B cell (primary cell): ENCODE measurements around the gene TEPSIN. TPM values are rescaled to one million over a fixed set of nuclear protein-coding genes. Genes with fewer than 3 reads are reported as not detected.

Source experiments
- ATAC-seq: fragments of 200-7000 bp; cut with Tn5 transposase; one replicate; pipeline ENCODE4 v1.10.0; 2021; ENCODE audit warnings: low read depth, mild to moderate bottlenecking, moderate number of reproducible peaks, moderate library complexity
- CTCF ChIA-PET: fragments of 350-600 bp; sonication (Branson Sonifier 250); formaldehyde crosslinking; loops from one replicate; lab custom pipeline; 2021; ENCODE audit warnings: antibody characterized with exemption, inconsistent platforms; lab: Charles Lee
- POLR2A ChIA-PET: fragments of 350-600 bp; sonication (Branson Sonifier 250); formaldehyde crosslinking; loops from one replicate; lab custom pipeline; 2021; ENCODE audit warnings: antibody characterized with exemption; lab: Charles Lee
- DNase-seq: peaks from one replicate; pipeline ENCODE4 v3.0.0; 2013
- H2AFZ ChIP-seq: 2 replicates; pipeline ENCODE4 v1.6.1; 2012; ENCODE audit warnings: mild to moderate bottlenecking, low read depth, low read length; ENCODE audit not compliant: insufficient read depth, poor library complexity, severe bottlenecking
- H3K27ac ChIP-seq, 2 donors: 1 replicate in 1 of 2; 2 replicates in 1 of 2; pipeline ENCODE4 v1.5.1; 2012 to 2013; ENCODE audit warnings: low read length in 2 of 2, mild to moderate bottlenecking in 2 of 2, moderate library complexity in 1 of 2
- H3K27me3 ChIP-seq, 4 experiments: fragments of 200-600 bp in 1 of 4; sonication (generic) in 1 of 4; replicated peaks in 1 of 4; 1 replicate in 2 of 4; 2 replicates in 2 of 4; pipeline versions ENCODE4 v1.6.1 to v1.7.0; 2013 to 2016; ENCODE audit warnings: low read length in 3 of 4, mild to moderate bottlenecking in 2 of 4, mixed read lengths in 1 of 4, moderate library complexity in 1 of 4; ENCODE audit not compliant: insufficient read depth in 4 of 4, control insufficient read depth in 3 of 4; ENCODE audit errors: control extremely low read depth in 1 of 4
- H3K36me3 ChIP-seq, 2 experiments: replicated peaks in 1 of 2; 1 replicate in 1 of 2; 2 replicates in 1 of 2; pipeline versions ENCODE4 v1.6.1 to v1.7.1; 2013; ENCODE audit warnings: low read length in 1 of 2; ENCODE audit not compliant: insufficient read depth in 2 of 2, control insufficient read depth in 1 of 2; ENCODE audit errors: control extremely low read depth in 1 of 2, extremely low read depth in 1 of 2
- H3K4me1 ChIP-seq, 2 donors: fragments of 200-600 bp in 1 of 2; sonication (generic) in 1 of 2; 1 replicate in 1 of 2; 2 replicates in 1 of 2; pipeline versions ENCODE4 v1.5.1 to v1.6.1; 2013 to 2017; ENCODE audit warnings: low read length in 2 of 2; ENCODE audit not compliant: control insufficient read depth in 2 of 2, insufficient read depth in 2 of 2
- H3K4me2 ChIP-seq: replicated peaks from 2 replicates; pipeline ENCODE3; 2012; ENCODE audit warnings: mild to moderate bottlenecking, low read depth, low read length; ENCODE audit not compliant: poor library complexity, severe bottlenecking
- H3K4me3 ChIP-seq, 5 experiments: fragments of 200-600 bp in 1 of 5; sonication (generic) in 1 of 5; 1 replicate in 3 of 5; 2 replicates in 2 of 5; pipeline versions ENCODE4 v1.5.1 to v1.7.0; 2011 to 2016; ENCODE audit warnings: low read length in 4 of 5, mild to moderate bottlenecking in 4 of 5, low read depth in 2 of 5, control low read depth in 1 of 5, moderate library complexity in 1 of 5; ENCODE audit not compliant: insufficient read depth in 1 of 5; ENCODE audit errors: control extremely low read depth in 1 of 5, extremely low read depth in 1 of 5
- H3K79me2 ChIP-seq: fragments of 200-600 bp; sonication (generic); one replicate; pipeline ENCODE4 v1.6.0; 2016; ENCODE audit warnings: low read length; ENCODE audit not compliant: control insufficient read depth, insufficient read depth
- H3K9ac ChIP-seq: fragments of 200-600 bp; sonication (generic); 2 replicates; pipeline ENCODE4 v1.6.1; 2017; ENCODE audit warnings: mild to moderate bottlenecking, low read length, moderate library complexity
- H3K9me3 ChIP-seq, 3 donors: one replicate each; pipeline versions ENCODE4 v1.6.1 to v1.7.1; 2013; ENCODE audit warnings: low read length in 2 of 3; ENCODE audit not compliant: control insufficient read depth in 2 of 3, insufficient read depth in 1 of 3; ENCODE audit errors: control extremely low read depth in 1 of 3
- H4K20me1 ChIP-seq: 2 replicates; pipeline ENCODE4 v1.6.0; 2012; ENCODE audit warnings: mild to moderate bottlenecking, low read length; ENCODE audit not compliant: insufficient read depth, control insufficient read depth, poor library complexity, severe bottlenecking
- H3K27ac Mint-ChIP-seq: one replicate; pipeline ENCODE4 v1.8.0; 2021; ENCODE audit warnings: mixed read lengths
- H3K27me3 Mint-ChIP-seq: one replicate; pipeline ENCODE4 v1.8.0; 2021; ENCODE audit warnings: mixed read lengths
- H3K4me1 Mint-ChIP-seq: one replicate; pipeline ENCODE4 v1.8.0; 2021; ENCODE audit warnings: mixed read lengths
- H3K4me3 Mint-ChIP-seq: one replicate; pipeline ENCODE4 v1.8.0; 2021; ENCODE audit warnings: mixed read lengths
- H3K9me3 Mint-ChIP-seq: one replicate; pipeline ENCODE4 v1.8.0; 2022; ENCODE audit warnings: mixed read lengths; ENCODE audit not compliant: insufficient read depth
- EZH2 ChIP-seq: IDR thresholded peaks from 2 replicates; pipeline ENCODE4 v1.6.1; 2012; ENCODE audit warnings: borderline replicate concordance, low read depth, mild to moderate bottlenecking, moderate library complexity, low read length; ENCODE audit not compliant: insufficient read depth, poor library complexity, severe bottlenecking
- WGBS: methylation state at CpG from one replicate; pipeline ENCODE4 v1.1.5; 2013; ENCODE audit warnings: missing lambda C conversion rate; ENCODE audit not compliant: insufficient coverage; 5-methylcytosine and 5-hydroxymethylcytosine counted together
- intact Hi-C: fragments of 100-400 bp; cut with micrococcal nuclease; formaldehyde crosslinking; loops from one replicate; pipeline ENCODE4 v1.10.0; 2022
- polyA plus RNA-seq: library from polyadenylated mRNA; depleted of rRNA; stranded (reverse); fragments of >200 nt; gene quantifications from 2 replicates; pipeline ENCODE4 v1.2.3, GENCODE V29; 2012
- total RNA-seq, 2 donors: library from RNA; stranded (reverse); fragments of 120-200 nt in 1 of 2; gene quantifications; 1 replicate in 1 of 2; 2 replicates in 1 of 2; pipeline versions ENCODE4 v1.2.3 to v1.2.4, GENCODE V29; 2013 to 2022
- TF ChIP-seq, protein P1 (sequence below): fragments of 200-600 bp; IDR thresholded peaks from one replicate; pipeline ENCODE4 v1.8.0; 2022; ENCODE audit warnings: antibody characterized with exemption, mild to moderate bottlenecking

TEPSIN gene
- total and polyA plus RNA-seq, 2 donors (not counting 1 experiment from before 2014, with no cell fraction given): 180 to 273 TPM

DNA sequence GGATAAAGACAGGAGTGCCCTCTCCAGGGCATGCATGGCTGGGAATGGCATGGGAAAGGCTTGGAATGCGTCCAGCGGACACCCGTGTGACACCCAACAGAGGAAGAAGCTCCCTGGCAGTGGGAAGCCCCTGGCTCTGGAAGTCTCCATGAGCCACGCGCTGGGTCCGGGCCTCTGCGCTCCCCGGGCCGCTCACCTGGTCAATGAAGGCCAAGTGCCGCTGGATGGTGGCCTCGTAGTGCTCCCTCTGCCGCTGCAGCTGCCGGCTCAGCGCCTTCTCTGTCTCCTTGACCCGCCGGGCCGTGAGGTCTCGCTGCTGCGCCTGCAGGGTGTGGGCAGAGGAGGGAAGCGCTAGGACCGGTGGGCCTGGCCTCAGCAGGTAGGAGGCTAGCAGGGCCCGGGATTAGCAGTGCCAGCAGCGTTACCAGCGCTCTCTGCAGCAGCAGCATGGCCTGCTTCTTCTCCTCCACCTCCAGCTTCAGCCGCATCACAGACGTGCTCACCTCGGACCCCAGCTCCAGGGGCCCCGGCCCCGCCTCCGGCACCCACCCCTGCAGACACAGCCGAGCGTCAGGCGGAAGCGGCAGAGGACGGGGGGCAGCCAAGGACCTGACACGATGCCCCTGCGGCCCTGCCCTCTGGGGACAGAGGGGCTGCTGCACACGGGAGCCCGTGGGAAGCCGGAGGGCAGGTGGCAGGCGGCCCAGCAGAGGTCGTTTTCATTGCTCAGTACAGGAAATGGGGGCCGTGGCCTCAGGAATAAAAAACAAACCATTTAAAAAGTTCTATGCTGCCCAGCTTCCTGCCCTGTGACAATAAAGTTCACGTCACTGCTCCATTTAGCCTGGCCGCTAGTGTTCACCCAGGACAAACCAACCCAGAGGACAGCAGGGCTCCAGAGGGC lies 42.1 kb downstream of the TEPSIN start:
- H3K27me3 ChIP-seq: no peaks in the 10 kb centered on the region
- H2AFZ ChIP-seq: no peak overlapping the region
- ATAC-seq: no peak
- CTCF ChIA-PET: no interaction called here
- H3K9me3 ChIP-seq: no peaks in the 10 kb centered on the region
- WGBS: 90% methylated on average over 43 of the region's 45 CpGs
- Mint-ChIP-seq H3K27ac (no peak overlapping the region), H3K9me3 (no peaks in the 10 kb centered on the region), H3K4me3 (no peak overlapping the region), H3K27me3 (no peaks in the 10 kb centered on the region), H3K4me1 (no peaks in the 10 kb centered on the region)
- intact Hi-C loops: no loop called here
- H3K4me1 ChIP-seq: no peaks in the 10 kb centered on the region
- H4K20me1 ChIP-seq: no peaks in the 10 kb centered on the region
- TF ChIP-seq EZH2: no peak
- TF ChIP-seq, protein P1, sequence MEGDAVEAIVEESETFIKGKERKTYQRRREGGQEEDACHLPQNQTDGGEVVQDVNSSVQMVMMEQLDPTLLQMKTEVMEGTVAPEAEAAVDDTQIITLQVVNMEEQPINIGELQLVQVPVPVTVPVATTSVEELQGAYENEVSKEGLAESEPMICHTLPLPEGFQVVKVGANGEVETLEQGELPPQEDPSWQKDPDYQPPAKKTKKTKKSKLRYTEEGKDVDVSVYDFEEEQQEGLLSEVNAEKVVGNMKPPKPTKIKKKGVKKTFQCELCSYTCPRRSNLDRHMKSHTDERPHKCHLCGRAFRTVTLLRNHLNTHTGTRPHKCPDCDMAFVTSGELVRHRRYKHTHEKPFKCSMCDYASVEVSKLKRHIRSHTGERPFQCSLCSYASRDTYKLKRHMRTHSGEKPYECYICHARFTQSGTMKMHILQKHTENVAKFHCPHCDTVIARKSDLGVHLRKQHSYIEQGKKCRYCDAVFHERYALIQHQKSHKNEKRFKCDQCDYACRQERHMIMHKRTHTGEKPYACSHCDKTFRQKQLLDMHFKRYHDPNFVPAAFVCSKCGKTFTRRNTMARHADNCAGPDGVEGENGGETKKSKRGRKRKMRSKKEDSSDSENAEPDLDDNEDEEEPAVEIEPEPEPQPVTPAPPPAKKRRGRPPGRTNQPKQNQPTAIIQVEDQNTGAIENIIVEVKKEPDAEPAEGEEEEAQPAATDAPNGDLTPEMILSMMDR: no peak
- POLR2A ChIA-PET: no interaction called here
- H3K4me3 ChIP-seq: no peak overlapping the region
- no peak overlapping the region for H3K4me2 ChIP-seq
- no peak overlapping the region for H3K27ac ChIP-seq
- H3K9ac ChIP-seq: no peak overlapping the region
- no peak for DNase-seq
- peaks cover 0 to 13% of the 10 kb centered on the region in 2 experiments for H3K36me3 ChIP-seq
- no peaks in the 10 kb centered on the region for H3K79me2 ChIP-seq

DNA sequence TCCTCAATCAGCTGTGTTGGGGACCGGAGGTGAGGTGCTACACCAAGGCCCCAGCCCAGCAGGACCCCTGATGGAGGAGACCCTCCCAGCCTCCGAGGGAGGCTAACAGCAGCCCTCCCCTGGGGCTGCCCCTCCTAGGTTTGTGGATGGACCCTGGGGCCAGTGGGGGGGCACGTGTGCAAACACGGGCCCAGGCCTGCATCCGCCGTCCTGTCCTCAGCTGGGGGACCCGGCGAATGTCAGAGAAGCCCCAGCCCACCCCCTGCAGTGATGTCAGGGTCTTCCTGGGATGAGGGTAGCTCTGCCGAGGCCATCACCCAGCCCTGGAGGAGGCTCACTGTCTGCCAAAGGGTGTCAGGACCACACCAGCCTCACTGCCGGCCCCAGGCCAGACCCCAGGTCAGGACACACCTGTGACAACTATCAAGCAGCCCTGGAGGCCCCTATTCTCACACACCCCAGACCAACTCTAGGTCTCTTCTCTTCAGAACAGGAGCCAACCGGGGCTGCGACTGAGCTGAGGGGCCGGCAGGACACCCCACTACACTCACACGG lies 42.8 kb downstream of the TEPSIN start:
- TF ChIP-seq EZH2: no peak
- TF ChIP-seq, protein P1: no peak
- ATAC-seq (no peak), DNase-seq (no peak)
- intact Hi-C loops: no loop called here
- no peaks in the 10 kb centered on the region for H3K4me1 ChIP-seq
- no peaks in the 10 kb centered on the region for H3K9me3 Mint-ChIP-seq
- no peak overlapping the region for H3K27ac Mint-ChIP-seq
- no peak overlapping the region for H2AFZ ChIP-seq
- H3K4me2 ChIP-seq: no peak overlapping the region
- no peaks in the 10 kb centered on the region for H3K27me3 Mint-ChIP-seq
- H3K4me3 Mint-ChIP-seq: no peak overlapping the region
- no peaks in the 10 kb centered on the region for H3K4me1 Mint-ChIP-seq
- WGBS: 95% methylated on average over 11 of the region's 14 CpGs
- no peak overlapping the region for H3K27ac ChIP-seq
- H3K9ac ChIP-seq: no peak overlapping the region
- H4K20me1 ChIP-seq: no peaks in the 10 kb centered on the region
- H3K4me3 ChIP-seq: no peak overlapping the region
- no peaks in the 10 kb centered on the region for H3K79me2 ChIP-seq
- H3K27me3 ChIP-seq: no peaks in the 10 kb centered on the region
- POLR2A ChIA-PET: no interaction called here
- H3K36me3 ChIP-seq: peaks cover 0 to 13% of the 10 kb centered on the region in 2 experiments
- CTCF ChIA-PET: no interaction called here
- no peaks in the 10 kb centered on the region for H3K9me3 ChIP-seq
